H1 (cell line): ENCODE results near the gene KARS1. TPM values are rescaled to one million over a fixed set of nuclear protein-coding genes. Genes with fewer than 3 reads are reported as not detected.

ENCODE experiments used
- CTCF ChIA-PET: fragments of 300-600 bp; sonication (Branson Sonifier 250); formaldehyde crosslinking; loops from one replicate; lab custom pipeline; 2021; ENCODE audit not compliant: partially characterized antibody; lab: Charles Lee
- POLR2A ChIA-PET: fragments of 300-600 bp; sonication (Branson Sonifier 250); formaldehyde crosslinking; loops from one replicate; lab custom pipeline; 2021; ENCODE audit warnings: inconsistent platforms; ENCODE audit not compliant: partially characterized antibody; lab: Charles Lee
- DNase-seq, 2 experiments: peaks; one replicate each; pipeline versions ENCODE4 v3.0.0 to v3.0.0-alpha.2; 2010 to 2022; ENCODE audit warnings: low spot score in 2 of 2, low read depth in 1 of 2, mixed read lengths in 1 of 2
- FAIRE-seq: peaks from 2 replicates; lab custom pipeline; 2011; peaks lifted over from hg19 to GRCh38; lab: Jason Lieb, UNC
- H2AFZ ChIP-seq: 2 replicates; pipeline ENCODE4 v1.8.1; 2012; ENCODE audit warnings: low read length, inconsistent platforms
- H2AK5ac ChIP-seq: 2 replicates; pipeline ENCODE4 v1.6.1; 2013; ENCODE audit warnings: low read depth, low read length
- H2BK120ac ChIP-seq: replicated peaks from 2 replicates; pipeline ENCODE3; 2013; ENCODE audit warnings: low read depth, low read length, inconsistent platforms
- H2BK12ac ChIP-seq: 2 replicates; pipeline ENCODE4 v1.6.1; 2013; ENCODE audit warnings: low read depth, low read length
- H2BK15ac ChIP-seq: 2 replicates; pipeline ENCODE4 v1.6.1; 2013; ENCODE audit warnings: low read length
- H2BK20ac ChIP-seq: 2 replicates; pipeline ENCODE4 v1.6.1; 2013; ENCODE audit warnings: low read length
- H2BK5ac ChIP-seq: 2 replicates; pipeline ENCODE4 v1.6.1; 2013; ENCODE audit warnings: low read depth, low read length
- H3K14ac ChIP-seq: 2 replicates; pipeline ENCODE4 v1.6.1; 2013; ENCODE audit warnings: inconsistent platforms; ENCODE audit not compliant: insufficient read length
- H3K18ac ChIP-seq: 2 replicates; pipeline ENCODE4 v1.6.1; 2013; ENCODE audit warnings: low read length; ENCODE audit errors: extremely low read depth
- H3K23ac ChIP-seq: 2 replicates; pipeline ENCODE4 v1.6.1; 2013; ENCODE audit warnings: inconsistent platforms; ENCODE audit not compliant: insufficient read length
- H3K23me2 ChIP-seq: 2 replicates; pipeline ENCODE4 v1.6.1; 2013; ENCODE audit warnings: low read depth, low read length
- H3K27ac ChIP-seq: 2 replicates; pipeline ENCODE4 v1.6.1; 2011; ENCODE audit warnings: low read depth, low read length, inconsistent platforms
- H3K27me3 ChIP-seq, 4 experiments: replicated peaks in 1 of 4; 1 replicate in 1 of 4; 2 replicates in 3 of 4; pipeline versions ENCODE4 v1.6.1 to v1.8.1; 2011 to 2013; ENCODE audit warnings: low read length in 3 of 4, mild to moderate bottlenecking in 3 of 4, inconsistent platforms in 2 of 4, mixed read lengths in 2 of 4, moderate library complexity in 1 of 4; ENCODE audit not compliant: control insufficient read depth in 3 of 4, insufficient read depth in 3 of 4; ENCODE audit errors: extremely low read depth in 1 of 4
- H3K36me3 ChIP-seq, 4 experiments: 2 replicates each; pipeline versions ENCODE4 v1.6.1 to v1.8.1; 2011 to 2013; ENCODE audit warnings: mild to moderate bottlenecking in 4 of 4, low read length in 3 of 4, moderate library complexity in 2 of 4, control low read depth in 1 of 4, inconsistent platforms in 1 of 4; ENCODE audit not compliant: insufficient read depth in 4 of 4, control insufficient read depth in 2 of 4
- H3K4ac ChIP-seq: replicated peaks from 2 replicates; pipeline ENCODE3; 2013; ENCODE audit warnings: low read length, low read depth, mixed read lengths, inconsistent platforms; ENCODE audit not compliant: insufficient read length
- H3K4me1 ChIP-seq, 4 experiments: replicated peaks in 1 of 4; 1 replicate in 1 of 4; 2 replicates in 3 of 4; pipeline versions ENCODE4 v1.6.1 to v1.8.1; 2011 to 2013; ENCODE audit warnings: low read length in 3 of 4, inconsistent platforms in 2 of 4, mixed read lengths in 1 of 4; ENCODE audit not compliant: insufficient read depth in 4 of 4, control insufficient read depth in 3 of 4
- H3K4me2 ChIP-seq, 2 experiments: 2 replicates each; pipeline versions ENCODE4 v1.6.1 to v1.8.1; 2011 to 2013; ENCODE audit warnings: low read depth in 2 of 2, low read length in 2 of 2, control low read depth in 1 of 2, inconsistent platforms in 1 of 2, mild to moderate bottlenecking in 1 of 2; ENCODE audit not compliant: insufficient read depth in 1 of 2
- H3K4me3 ChIP-seq, 4 experiments: fragments of 200-600, 300-600 bp in 1 of 4; sonication (generic), shearing (Covaris generic), sonication (Bioruptor Twin) in 1 of 4; 2 replicates each; pipeline versions ENCODE4 v1.5.1 to v1.8.1; 2011 to 2016; ENCODE audit warnings: low read length in 4 of 4, low read depth in 3 of 4, control low read depth in 2 of 4, inconsistent platforms in 2 of 4, mild to moderate bottlenecking in 2 of 4, mixed read lengths in 1 of 4, moderate library complexity in 1 of 4; ENCODE audit not compliant: insufficient read depth in 2 of 4; ENCODE audit errors: extremely low read depth in 1 of 4
- H3K56ac ChIP-seq: replicated peaks from 2 replicates; pipeline ENCODE3; 2013; ENCODE audit warnings: low read depth, mild to moderate bottlenecking, mixed read lengths, low read length, inconsistent platforms; ENCODE audit not compliant: insufficient read length
- H3K79me1 ChIP-seq: 2 replicates; pipeline ENCODE4 v1.6.1; 2013; ENCODE audit warnings: low read depth, low read length, control low read depth
- H3K79me2 ChIP-seq, 2 experiments: 2 replicates each; pipeline versions ENCODE4 v1.6.1 to v1.8.1; 2012 to 2013; ENCODE audit warnings: low read length in 2 of 2, mild to moderate bottlenecking in 2 of 2, inconsistent platforms in 1 of 2; ENCODE audit not compliant: insufficient read depth in 2 of 2, control insufficient read depth in 1 of 2
- H3K9ac ChIP-seq, 4 experiments: replicated peaks in 1 of 4; 1 replicate in 1 of 4; 2 replicates in 3 of 4; pipeline versions ENCODE4 v1.6.1 to v1.8.1; 2011 to 2013; ENCODE audit warnings: low read depth in 3 of 4, low read length in 3 of 4, control low read depth in 2 of 4, mild to moderate bottlenecking in 2 of 4, moderate library complexity in 2 of 4, inconsistent platforms in 1 of 4; ENCODE audit errors: extremely low read depth in 1 of 4
- H3K9me3 ChIP-seq, 2 experiments: 2 replicates each; pipeline versions ENCODE4 v1.6.1 to v1.8.1; 2012 to 2013; ENCODE audit warnings: mild to moderate bottlenecking in 2 of 2, moderate library complexity in 2 of 2, control low read depth in 1 of 2, inconsistent platforms in 1 of 2, low read depth in 1 of 2, low read length in 1 of 2, mixed read lengths in 1 of 2; ENCODE audit not compliant: insufficient read depth in 2 of 2
- H4K20me1 ChIP-seq, 2 experiments: replicated peaks in 1 of 2; 2 replicates each; pipeline versions ENCODE3 to v1.8.1; 2011 to 2013; ENCODE audit warnings: inconsistent platforms in 2 of 2, low read length in 2 of 2, mild to moderate bottlenecking in 1 of 2; ENCODE audit not compliant: insufficient read depth in 2 of 2, control insufficient read depth in 1 of 2
- H4K5ac ChIP-seq: 2 replicates; pipeline ENCODE4 v1.6.1; 2013; ENCODE audit warnings: low read length, low read depth, mixed read lengths, inconsistent platforms; ENCODE audit not compliant: insufficient read length
- H4K8ac ChIP-seq: 2 replicates; pipeline ENCODE4 v1.8.0; 2013; ENCODE audit warnings: mild to moderate bottlenecking, moderate library complexity, low read length, inconsistent platforms; ENCODE audit not compliant: insufficient read depth; ENCODE audit errors: extremely low read depth
- H4K91ac ChIP-seq: replicated peaks from 2 replicates; pipeline ENCODE3; 2013; ENCODE audit warnings: low read length, mixed read lengths, inconsistent platforms; ENCODE audit not compliant: insufficient read length
- CTBP2 ChIP-seq: IDR thresholded peaks from 2 replicates; pipeline ENCODE4 v1.7.0; 2011; ENCODE audit warnings: borderline replicate concordance, mild to moderate bottlenecking, moderate library complexity, mixed read lengths, low read length; ENCODE audit not compliant: insufficient read depth, insufficient read length
- EGR1 ChIP-seq: IDR thresholded peaks from 2 replicates; pipeline ENCODE4 v1.6.1; 2011; ENCODE audit warnings: low read depth, low read length, borderline replicate concordance
- FOSL1 ChIP-seq: IDR thresholded peaks from 2 replicates; pipeline ENCODE4 v1.6.1; 2011; ENCODE audit warnings: mild to moderate bottlenecking, low read depth, low read length, moderate library complexity; ENCODE audit not compliant: insufficient read depth
- RAD21 ChIP-seq, 2 experiments: IDR thresholded peaks in 1 of 2; conservative IDR thresholded peaks in 1 of 2; 2 replicates each; pipeline ENCODE4 v1.6.1; 2011; ENCODE audit warnings: low read depth in 2 of 2, low read length in 2 of 2, improper control_type of control experiment in 1 of 2, inconsistent platforms in 1 of 2, mild to moderate bottlenecking in 1 of 2, moderate library complexity in 1 of 2
- RFX5 ChIP-seq: IDR thresholded peaks from 2 replicates; pipeline ENCODE4 v1.6.1; 2011; ENCODE audit warnings: low read depth, low read length, improper control_type of control experiment, borderline replicate concordance
- TCF12 ChIP-seq: IDR thresholded peaks from 2 replicates; pipeline ENCODE4 v1.6.1; 2011; ENCODE audit warnings: low read depth, mild to moderate bottlenecking, low read length
- WGBS, 2 experiments: shearing (Covaris generic) in 1 of 2; methylation state at CpG; one replicate each; pipeline versions ENCODE4 v1.1.6 to v1.1.7; 2013 to 2015; ENCODE audit warnings: low lambda C conversion rate in 2 of 2, mixed read lengths in 2 of 2, inconsistent platforms in 1 of 2, low coverage in 1 of 2, missing lambda C conversion rate in 1 of 2; ENCODE audit not compliant: insufficient replicate concordance in 2 of 2, insufficient coverage in 1 of 2, insufficient read length in 1 of 2; ENCODE audit errors: extremely low coverage in 1 of 2, missing lambda C conversion rate in 1 of 2; 5-methylcytosine and 5-hydroxymethylcytosine counted together
- polyA plus RNA-seq, 7 experiments: library from polyadenylated mRNA; depleted of rRNA in 3 of 7; stranded (reverse) in 5 of 7; unstranded in 2 of 7; fragments of >200 nt in 5 of 7; fragments of 200-250 nt in 2 of 7; gene quantifications; 1 replicate in 5 of 7; 2 replicates in 1 of 7; 4 replicates in 1 of 7; pipeline versions ENCODE4 v1.2.1 to v1.2.3, GENCODE V29; 2011 to 2013; ENCODE audit warnings: missing spikeins in 2 of 7, mixed read lengths in 2 of 7
- total RNA-seq: library from RNA; stranded (reverse); fragmentation: NEBNext Ultra II Directional; extraction: Animal tissue kit (Norgen Biotek cat#: 25700); gene quantifications from 2 replicates; pipeline ENCODE4 v1.2.1, GENCODE V29; 2021
- TF ChIP-seq, protein P1 (sequence below), 3 experiments: IDR thresholded peaks; 1 replicate in 2 of 3; 2 replicates in 1 of 3; pipeline versions ENCODE4 v1.5.1 to v1.6.1; 2011; ENCODE audit warnings: low read length in 3 of 3, mild to moderate bottlenecking in 3 of 3, inconsistent platforms in 2 of 3, low read depth in 1 of 3, moderate library complexity in 1 of 3; ENCODE audit not compliant: insufficient read depth in 1 of 3; ENCODE audit errors: control extremely low read depth in 1 of 3

Gene KARS1
- total and polyA plus RNA-seq, 2 of the 8 experiments (the other 6 are each of a cell fraction or from before 2014, with no cell fraction given): 97.5 to 221 TPM

DNA sequence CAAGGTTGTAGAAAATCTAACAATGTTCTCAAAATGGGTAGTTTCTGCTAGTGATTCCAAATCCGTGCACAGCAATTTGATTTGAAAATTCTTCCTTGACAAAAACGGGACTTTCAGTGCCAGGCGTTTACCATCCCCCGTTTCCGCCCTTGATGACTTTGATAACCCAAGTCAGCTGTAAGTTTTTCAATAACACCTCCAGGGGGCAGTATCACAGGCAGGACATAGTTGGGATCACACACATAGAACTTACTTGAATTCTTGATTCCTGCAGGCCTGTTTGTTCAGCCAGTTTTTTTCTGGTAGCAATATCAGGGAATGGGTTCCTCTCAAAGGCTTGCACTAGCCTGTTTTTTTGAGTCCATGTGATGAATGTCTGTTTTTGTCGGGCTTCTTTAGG lies 48.2 kb upstream of the KARS1 start:
- H3K56ac ChIP-seq: no peak overlapping the region
- H2AFZ ChIP-seq: no peak overlapping the region
- 83% methylated on average over 6 of the region's 6 CpGs; no CpG with 5 or more reads in 1 of the 2 experiments for WGBS, 2 experiments
- H3K9me3 ChIP-seq: 0 out of 4 replicates have a peak, but pooled peaks cover 0 to 1% of the 10 kb centered on the region in 2 experiments
- FAIRE-seq (no peak), DNase-seq (no peak)
- no peaks in the 10 kb centered on the region for H3K36me3 ChIP-seq
- H3K4ac ChIP-seq: no peak overlapping the region
- no peak overlapping the region for H3K4me2 ChIP-seq
- no peak overlapping the region for H3K4me3 ChIP-seq
- no peak overlapping the region for H4K5ac ChIP-seq
- no peak overlapping the region for H4K91ac ChIP-seq
- no peak overlapping the region for H4K8ac ChIP-seq
- H3K27me3 ChIP-seq: no peaks in the 10 kb centered on the region
- no peak overlapping the region for H3K14ac ChIP-seq
- no peaks in the 10 kb centered on the region for H3K23me2 ChIP-seq
- H3K18ac ChIP-seq: no peak overlapping the region
- ChIA-PET POLR2A (no interaction called here), CTCF (interaction anchor here (0.6 to 1.9 kb wide), 10 partner anchors 10 to 178 kb away, joined by 3 to 10 read pairs (median 4); partner anchors contain the start of genes CPHXL and CPHXL2)
- H3K79me2 ChIP-seq: no peaks in the 10 kb centered on the region
- no peak overlapping the region for H2BK5ac ChIP-seq
- no peak overlapping the region for H3K27ac ChIP-seq
- H3K9ac ChIP-seq: no peak overlapping the region
- no peaks in the 10 kb centered on the region for H3K79me1 ChIP-seq
- H2BK12ac ChIP-seq: no peak overlapping the region
- H2BK15ac ChIP-seq: no peak overlapping the region
- H2BK20ac ChIP-seq: no peak overlapping the region
- H4K20me1 ChIP-seq: no peaks in the 10 kb centered on the region
- H2AK5ac ChIP-seq: no peak overlapping the region
- no peaks in the 10 kb centered on the region for H3K4me1 ChIP-seq
- TF ChIP-seq EGR1 (no peak), TCF12 (no peak), CTBP2 (no peak), RFX5 (no peak), FOSL1 (no peak), RAD21 (IDR thresholded peaks at IDR 0.05 in 1 of 2, conservative IDR thresholded peaks at IDR 0.05 in 1 of 2; ENCODE audit: low read depth in 2 of 2, low read length in 2 of 2) (peak in 1 of 2 experiments; percentile 44; a peak in 1 of 4 replicates)
- TF ChIP-seq, protein P1, sequence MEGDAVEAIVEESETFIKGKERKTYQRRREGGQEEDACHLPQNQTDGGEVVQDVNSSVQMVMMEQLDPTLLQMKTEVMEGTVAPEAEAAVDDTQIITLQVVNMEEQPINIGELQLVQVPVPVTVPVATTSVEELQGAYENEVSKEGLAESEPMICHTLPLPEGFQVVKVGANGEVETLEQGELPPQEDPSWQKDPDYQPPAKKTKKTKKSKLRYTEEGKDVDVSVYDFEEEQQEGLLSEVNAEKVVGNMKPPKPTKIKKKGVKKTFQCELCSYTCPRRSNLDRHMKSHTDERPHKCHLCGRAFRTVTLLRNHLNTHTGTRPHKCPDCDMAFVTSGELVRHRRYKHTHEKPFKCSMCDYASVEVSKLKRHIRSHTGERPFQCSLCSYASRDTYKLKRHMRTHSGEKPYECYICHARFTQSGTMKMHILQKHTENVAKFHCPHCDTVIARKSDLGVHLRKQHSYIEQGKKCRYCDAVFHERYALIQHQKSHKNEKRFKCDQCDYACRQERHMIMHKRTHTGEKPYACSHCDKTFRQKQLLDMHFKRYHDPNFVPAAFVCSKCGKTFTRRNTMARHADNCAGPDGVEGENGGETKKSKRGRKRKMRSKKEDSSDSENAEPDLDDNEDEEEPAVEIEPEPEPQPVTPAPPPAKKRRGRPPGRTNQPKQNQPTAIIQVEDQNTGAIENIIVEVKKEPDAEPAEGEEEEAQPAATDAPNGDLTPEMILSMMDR (IDR thresholded peaks at IDR 0.05; ENCODE audit: control extremely low read depth in 1 of 3, insufficient read depth in 1 of 3, low read depth in 1 of 3, low read length in 3 of 3): peak in 2 of 3 experiments; percentile 38 to 61; a peak in 2 of 4 replicates
- no peak overlapping the region for H3K23ac ChIP-seq
- no peak overlapping the region for H2BK120ac ChIP-seq
